ENCODE measurements around the gene ELMOD3. TPM values are rescaled to one million over a fixed set of nuclear protein-coding genes. Genes with fewer than 3 reads are reported as not detected.
A peak's percentile ranks its signal among the peaks of the same experiment; 100 is the strongest.
"Not testable (repeated sequence)": the region's sequence is repeated elsewhere in the genome, so short reads cannot be mapped to it uniquely, and the experiment has no call there.

Gene ELMOD3
- total RNA-seq, 1 donor from 2014 or later: 16.7 TPM

DNA sequence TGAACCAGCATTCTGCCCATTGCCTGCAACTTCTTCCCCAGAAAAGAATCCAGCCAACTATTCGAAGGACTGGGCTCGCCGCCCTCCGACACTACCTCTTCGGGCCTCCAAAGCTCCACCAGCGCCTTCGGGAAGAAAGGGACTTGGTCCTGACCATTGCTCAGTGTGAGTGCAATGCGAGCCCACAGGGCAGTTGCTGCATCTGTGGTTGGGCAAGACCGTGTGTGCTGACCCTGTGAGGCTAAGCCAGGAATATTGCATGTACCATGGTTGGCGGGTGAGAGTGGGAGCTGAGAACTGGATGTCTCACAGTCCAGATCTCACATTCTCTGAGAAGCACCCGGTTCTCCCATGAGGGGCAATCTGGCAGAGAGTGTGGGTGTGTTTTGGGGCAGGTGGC lies 16.5 kb downstream of the ELMOD3 start:
- no peak for DNase-seq
- H3K36me3 Mint-ChIP-seq (ENCODE audit: low read depth): peaks cover 16% of the 10 kb centered on the region
- intact Hi-C loops (cut with micrococcal nuclease): no loop called here
- H3K4me1 Mint-ChIP-seq: no peaks in the 10 kb centered on the region
- no peaks in the 10 kb centered on the region for H3K27me3 Mint-ChIP-seq
- H3K4me3 Mint-ChIP-seq: no peak overlapping the region
- H3K9me3 Mint-ChIP-seq: no peaks in the 10 kb centered on the region
- H3K27ac Mint-ChIP-seq: no peak overlapping the region

DNA sequence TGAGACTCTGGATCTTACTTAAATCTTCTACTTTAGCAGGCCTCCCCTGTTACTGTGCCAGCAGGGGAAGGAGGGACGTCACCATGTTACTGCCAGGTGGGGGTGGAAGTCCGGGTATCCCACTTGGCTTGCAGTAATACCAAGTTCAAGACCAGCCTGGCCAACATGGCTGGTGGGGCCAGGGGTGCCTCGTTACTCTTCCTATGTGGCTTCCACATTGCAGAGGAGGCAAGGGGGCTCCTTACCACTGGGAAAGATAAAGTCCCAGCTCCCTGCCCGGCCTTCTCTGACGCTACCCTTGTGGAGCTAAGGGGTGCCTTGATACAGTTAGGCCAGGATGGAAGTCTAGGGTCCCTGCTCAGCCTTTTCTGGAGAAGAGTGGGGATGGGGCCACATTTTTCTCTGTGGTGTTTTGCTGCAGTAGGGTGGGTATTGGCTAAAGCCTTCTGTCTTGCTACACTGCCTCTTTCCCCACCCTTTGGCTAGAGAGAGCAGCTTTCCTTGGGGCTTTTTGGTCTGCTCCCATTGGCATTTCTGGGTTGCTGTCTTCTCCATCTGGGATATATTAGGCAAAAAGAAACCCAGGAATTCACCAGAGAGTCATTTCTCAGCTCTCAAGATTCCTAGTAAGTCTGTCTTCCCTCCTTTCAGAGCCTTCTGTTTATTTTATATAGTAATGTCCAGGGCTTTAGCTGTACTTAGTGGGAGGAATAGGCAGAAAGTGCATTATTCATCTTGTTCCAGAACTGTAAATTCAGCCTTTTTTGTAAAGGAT lies 21.9 kb downstream of the ELMOD3 start:
- Mint-ChIP-seq H3K4me1 (no peaks in the 10 kb centered on the region), H3K9me3 (peaks cover 5% of the 10 kb centered on the region), H3K27me3 (no peaks in the 10 kb centered on the region), H3K36me3 (ENCODE audit: low read depth) (peaks cover 41% of the 10 kb centered on the region), H3K27ac (no peak overlapping the region), H3K4me3 (no peak overlapping the region)
- intact Hi-C loops (cut with micrococcal nuclease): no loop called here
- no peak for DNase-seq

- Mint-ChIP-seq H3K36me3 (ENCODE audit: low read depth) (peaks cover 42% of the 10 kb centered on the region), H3K27ac (no peak overlapping the region), H3K27me3 (no peaks in the 10 kb centered on the region), H3K4me1 (no peaks in the 10 kb centered on the region), H3K4me3 (no peak overlapping the region), H3K9me3 (peaks cover 5% of the 10 kb centered on the region)
- intact Hi-C loops (cut with micrococcal nuclease): no loop called here
- no peak for DNase-seq
Observed at GRCh38 chr2:85377083-85377482, 22.5 kb downstream of the ELMOD3 start.

DNA sequence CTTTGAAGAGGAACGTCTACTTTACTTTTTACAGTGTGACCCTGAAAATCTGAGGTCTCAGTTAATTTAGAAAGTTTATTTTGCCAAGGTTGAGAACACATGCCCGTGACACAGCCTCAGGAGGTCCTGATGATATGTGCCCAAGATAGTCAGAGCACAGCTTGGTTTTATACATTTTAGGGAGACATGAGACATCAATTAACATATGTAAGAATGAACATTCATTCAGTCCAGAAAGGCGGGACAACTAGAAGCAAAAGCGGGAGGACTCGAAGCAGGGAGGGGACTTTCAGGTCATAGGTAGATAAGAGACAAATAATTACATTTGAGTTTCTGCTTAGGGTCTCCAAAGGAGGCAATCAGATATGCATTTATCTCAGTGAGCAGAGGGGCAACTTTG lies 23.7 kb downstream of the ELMOD3 start:
- H3K27ac Mint-ChIP-seq: no peak overlapping the region
- peaks cover 5% of the 10 kb centered on the region for H3K9me3 Mint-ChIP-seq
- H3K36me3 Mint-ChIP-seq (ENCODE audit: low read depth): peaks cover 43% of the 10 kb centered on the region
- DNase-seq: no peak
- H3K4me3 Mint-ChIP-seq: no peak overlapping the region
- intact Hi-C loops (cut with micrococcal nuclease): no loop called here
- H3K4me1 Mint-ChIP-seq: no peaks in the 10 kb centered on the region
- no peaks in the 10 kb centered on the region for H3K27me3 Mint-ChIP-seq

DNA sequence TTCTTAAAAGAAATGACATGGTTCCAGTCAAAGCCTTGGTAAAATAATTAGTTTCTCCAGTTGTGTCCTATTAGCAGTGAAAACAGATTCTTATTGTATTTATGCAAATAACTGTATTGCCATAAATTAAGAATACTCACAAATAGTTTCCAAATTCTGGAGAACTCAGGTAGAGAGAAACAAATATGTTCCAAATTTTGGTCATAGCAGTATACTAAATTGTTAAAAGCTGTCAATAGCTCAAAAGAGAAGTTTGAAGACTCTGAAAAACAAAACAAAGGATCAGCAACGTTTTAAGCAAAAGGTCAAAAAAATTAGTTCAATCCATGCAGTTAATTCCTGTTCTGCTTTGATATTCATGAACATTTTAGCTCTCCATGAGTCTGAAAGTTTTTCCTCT lies 25.5 kb downstream of the ELMOD3 start:
- Mint-ChIP-seq H3K4me3 (no peak overlapping the region), H3K4me1 (no peaks in the 10 kb centered on the region), H3K27ac (no peak overlapping the region), H3K27me3 (no peaks in the 10 kb centered on the region), H3K36me3 (ENCODE audit: low read depth) (peaks cover 42% of the 10 kb centered on the region), H3K9me3 (peaks cover 5% of the 10 kb centered on the region)
- no peak for DNase-seq
- intact Hi-C loops (cut with micrococcal nuclease): no loop called here

DNA sequence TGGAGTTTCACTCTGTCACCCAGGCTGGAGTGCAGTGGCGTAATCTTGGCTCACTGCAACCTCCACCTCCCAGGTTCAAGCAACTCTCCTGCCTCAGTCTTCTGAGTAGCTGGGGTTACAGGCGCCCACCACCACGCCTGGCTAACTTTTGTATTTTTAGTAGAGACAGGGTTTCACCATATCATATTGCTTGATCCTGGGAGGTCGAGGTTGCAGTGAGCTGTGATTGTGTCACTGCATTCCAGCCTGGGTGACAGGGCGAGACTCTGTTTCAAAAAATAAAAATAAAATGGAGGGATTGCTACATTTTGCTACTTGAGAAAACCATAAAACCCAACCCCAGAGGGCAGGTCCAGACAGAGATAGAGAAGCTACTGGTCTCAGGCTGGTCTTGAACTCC lies 28.6 kb downstream of the ELMOD3 start:
- H3K36me3 Mint-ChIP-seq (ENCODE audit: low read depth): peaks cover 49% of the 10 kb centered on the region
- H3K9me3 Mint-ChIP-seq; intact Hi-C loops (cut with micrococcal nuclease); H3K27me3 Mint-ChIP-seq; H3K4me3 Mint-ChIP-seq; H3K27ac Mint-ChIP-seq; H3K4me1 Mint-ChIP-seq; DNase-seq: not testable (repeated sequence)

- H3K9me3 Mint-ChIP-seq: peaks cover 5% of the 10 kb centered on the region
- intact Hi-C loops (cut with micrococcal nuclease): no loop called here
- no peaks in the 10 kb centered on the region for H3K4me1 Mint-ChIP-seq
- no peaks in the 10 kb centered on the region for H3K27me3 Mint-ChIP-seq
- no peak overlapping the region for H3K4me3 Mint-ChIP-seq
- H3K36me3 Mint-ChIP-seq (ENCODE audit: low read depth): peaks cover 47% of the 10 kb centered on the region
- no peak overlapping the region for H3K27ac Mint-ChIP-seq
- no peak for DNase-seq
Observed at GRCh38 chr2:85383850-85384249, 29.3 kb downstream of the ELMOD3 start.

GRCh38 chr2:85385746-85386145 lies 31.2 kb downstream of the ELMOD3 start:
- Mint-ChIP-seq H3K4me1 (no peaks in the 10 kb centered on the region), H3K27ac (peak overlapping the region; percentile 15), H3K27me3 (no peaks in the 10 kb centered on the region), H3K9me3 (no peaks in the 10 kb centered on the region), H3K36me3 (ENCODE audit: low read depth) (peaks cover 42% of the 10 kb centered on the region), H3K4me3 (no peak overlapping the region)
- intact Hi-C loops (cut with micrococcal nuclease): no loop called here
- DNase-seq: no peak

DNA sequence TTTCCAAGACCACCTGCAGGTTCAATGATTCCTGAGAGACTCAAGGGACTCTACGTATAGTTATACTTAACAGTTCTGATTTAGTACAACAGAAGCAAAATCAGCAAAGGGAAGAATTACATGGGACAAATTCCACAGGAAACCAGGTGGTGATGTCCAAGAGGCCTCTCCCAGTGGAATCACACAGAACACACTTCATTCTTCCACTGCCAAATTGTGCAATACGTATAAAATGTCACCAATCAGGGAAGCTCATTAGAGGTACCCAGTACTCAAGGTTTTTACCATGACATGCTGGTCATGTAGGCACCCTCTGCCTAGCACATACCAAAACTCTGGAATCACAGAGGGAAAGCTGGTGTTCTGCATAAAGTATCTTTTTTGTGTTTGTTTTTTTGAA lies 33.2 kb downstream of the ELMOD3 start:
- no peak overlapping the region for H3K27ac Mint-ChIP-seq
- no peak overlapping the region for H3K4me3 Mint-ChIP-seq
- H3K36me3 Mint-ChIP-seq (ENCODE audit: low read depth): peaks cover 44% of the 10 kb centered on the region
- no peaks in the 10 kb centered on the region for H3K27me3 Mint-ChIP-seq
- H3K9me3 Mint-ChIP-seq: no peaks in the 10 kb centered on the region
- H3K4me1 Mint-ChIP-seq: peaks cover 11% of the 10 kb centered on the region
- intact Hi-C loops (cut with micrococcal nuclease): no loop called here
- DNase-seq: no peak

- peaks cover 39% of the 10 kb centered on the region for H3K36me3 Mint-ChIP-seq (ENCODE audit: low read depth)
- H3K27me3 Mint-ChIP-seq: no peaks in the 10 kb centered on the region
- no peak for DNase-seq
- intact Hi-C loops (cut with micrococcal nuclease): no loop called here
- H3K27ac Mint-ChIP-seq: no peak overlapping the region
- peaks cover 16% of the 10 kb centered on the region for H3K4me1 Mint-ChIP-seq
- H3K4me3 Mint-ChIP-seq: no peak overlapping the region
- no peaks in the 10 kb centered on the region for H3K9me3 Mint-ChIP-seq
Observed at GRCh38 chr2:85388878-85389538, 34.4 kb downstream of the ELMOD3 start.

DNA sequence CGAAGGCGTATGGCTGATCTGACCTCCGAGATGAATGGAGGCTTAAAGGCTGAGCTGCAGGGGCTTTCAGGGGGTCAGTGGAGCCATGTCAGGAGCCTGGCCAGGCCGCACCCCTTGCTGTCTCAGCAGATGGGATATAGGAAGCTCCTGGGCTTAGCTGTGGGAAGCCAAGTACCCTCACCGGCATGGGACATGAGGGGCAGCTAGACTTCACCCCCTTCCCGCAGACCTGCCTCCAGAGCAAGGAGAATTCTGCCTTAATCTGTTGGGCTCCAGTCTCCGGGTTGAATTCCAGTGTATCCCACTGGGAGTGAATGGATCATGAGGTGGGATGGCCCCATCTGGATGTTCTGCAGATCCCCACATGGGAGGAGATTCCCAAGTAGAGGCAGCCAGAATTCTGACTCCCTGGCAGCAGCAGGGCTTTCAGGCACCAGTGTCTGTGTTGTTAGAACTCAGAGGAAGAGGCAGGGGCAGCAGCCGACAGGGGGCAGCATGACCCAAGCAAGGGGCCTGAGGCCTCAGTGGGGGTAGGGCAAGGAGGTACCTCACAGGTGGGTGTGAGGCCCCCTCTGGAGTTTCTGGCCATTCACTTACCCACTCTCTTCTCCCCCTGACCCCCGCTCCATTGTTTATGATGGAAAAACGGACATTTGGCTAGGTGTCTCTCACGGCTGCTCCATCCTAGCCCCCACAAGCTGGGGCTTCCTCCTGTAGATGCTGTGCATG lies 36.5 kb downstream of the ELMOD3 start:
- Mint-ChIP-seq H3K4me1 (peaks cover 16% of the 10 kb centered on the region), H3K27me3 (no peaks in the 10 kb centered on the region), H3K36me3 (ENCODE audit: low read depth) (peaks cover 33% of the 10 kb centered on the region), H3K27ac (no peak overlapping the region), H3K9me3 (no peaks in the 10 kb centered on the region), H3K4me3 (no peak overlapping the region)
- peak; percentile 93 for DNase-seq
- intact Hi-C loops (cut with micrococcal nuclease): loop anchor here (1.0 to 2.0 kb wide), 3 partner anchors 14 to 161 kb away; partner anchors contain the start of gene SH2D6

DNA sequence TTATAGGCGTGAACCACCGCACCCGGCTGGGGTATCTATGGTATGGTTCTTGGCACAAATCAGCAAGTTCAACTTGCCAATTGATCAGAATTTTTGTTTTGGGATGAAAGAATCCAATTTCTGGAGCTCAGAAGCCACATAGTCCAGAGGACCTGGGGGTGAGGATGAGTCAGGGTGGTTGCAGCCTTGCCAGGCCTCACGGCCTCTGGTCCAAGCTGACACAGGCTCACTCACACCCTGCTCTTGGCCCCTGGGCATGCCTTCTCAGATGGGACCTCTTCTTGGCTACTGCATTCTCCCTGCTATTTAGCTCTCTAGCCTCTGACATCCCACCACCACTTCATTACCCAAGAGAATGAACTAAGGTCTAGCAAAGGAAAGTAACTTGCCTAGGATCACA lies 39.3 kb downstream of the ELMOD3 start:
- H3K4me1 Mint-ChIP-seq: peaks cover 28% of the 10 kb centered on the region
- intact Hi-C loops (cut with micrococcal nuclease): no loop called here
- no peak overlapping the region for H3K27ac Mint-ChIP-seq
- H3K27me3 Mint-ChIP-seq: no peaks in the 10 kb centered on the region
- no peak overlapping the region for H3K4me3 Mint-ChIP-seq
- H3K9me3 Mint-ChIP-seq: no peaks in the 10 kb centered on the region
- DNase-seq: no peak
- H3K36me3 Mint-ChIP-seq (ENCODE audit: low read depth): peaks cover 37% of the 10 kb centered on the region

DNA sequence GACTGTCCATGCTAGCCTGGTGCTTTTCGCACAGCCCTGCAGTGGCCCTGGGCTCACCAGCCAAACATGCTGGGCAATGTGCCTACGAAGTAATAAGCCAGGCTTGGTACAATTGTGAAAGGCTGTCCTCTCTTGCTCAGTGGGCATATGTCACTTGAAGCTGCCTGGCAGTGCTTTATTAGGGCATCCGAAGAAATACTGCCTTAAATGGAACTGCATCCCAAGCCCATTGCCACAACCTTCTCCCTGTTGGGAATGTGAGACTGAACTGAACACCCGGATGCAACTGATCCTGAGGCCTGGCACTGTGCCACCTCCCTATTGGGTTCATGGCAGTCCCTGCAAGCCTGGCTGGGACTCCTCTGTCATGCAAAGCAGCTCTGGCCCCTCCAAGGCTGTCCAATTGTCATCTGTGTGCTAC lies 39.7 kb downstream of the ELMOD3 start:
- Mint-ChIP-seq H3K27ac (no peak overlapping the region), H3K36me3 (ENCODE audit: low read depth) (peaks cover 36% of the 10 kb centered on the region), H3K9me3 (no peaks in the 10 kb centered on the region), H3K4me1 (peaks cover 30% of the 10 kb centered on the region), H3K4me3 (no peak overlapping the region), H3K27me3 (no peaks in the 10 kb centered on the region)
- intact Hi-C loops (cut with micrococcal nuclease): no loop called here
- DNase-seq: no peak

- intact Hi-C loops (cut with micrococcal nuclease): no loop called here
- peaks cover 34% of the 10 kb centered on the region for H3K36me3 Mint-ChIP-seq (ENCODE audit: low read depth)
- no peak overlapping the region for H3K4me3 Mint-ChIP-seq
- peaks cover 32% of the 10 kb centered on the region for H3K4me1 Mint-ChIP-seq
- DNase-seq: no peak
- H3K27me3 Mint-ChIP-seq: no peaks in the 10 kb centered on the region
- no peak overlapping the region for H3K27ac Mint-ChIP-seq
- H3K9me3 Mint-ChIP-seq: no peaks in the 10 kb centered on the region
Observed at GRCh38 chr2:85394976-85395375, 40.4 kb downstream of the ELMOD3 start.
